GM19023 (cell line): Measurements from ENCODE around the gene HSPB9.

Experiments
- ATAC-seq: cut with Tn5 transposase; IDR thresholded peaks from one replicate; pipeline ENCODE4 v1.9.1; 2021; ENCODE audit warnings: mild to moderate bottlenecking, moderate library complexity; ENCODE audit not compliant: unreplicated experiment

HSPB9 gene

GRCh38 chr17:42098730-42099399 lies 23.7 kb upstream of the HSPB9 start:
- ATAC-seq: no peak

GRCh38 chr17:42101513-42102292 lies 20.9 kb upstream of the HSPB9 start:
- no peak for ATAC-seq

- ATAC-seq: no peak
Measured at GRCh38 chr17:42103221-42103954, 19.2 kb upstream of the HSPB9 start.

GRCh38 chr17:42104264-42104663 lies 18.3 kb upstream of the HSPB9 start:
- no peak for ATAC-seq

GRCh38 chr17:42106009-42106408 lies 16.6 kb upstream of the HSPB9 start:
- ATAC-seq: no peak

GRCh38 chr17:42107124-42107523 lies 15.5 kb upstream of the HSPB9 start:
- no peak for ATAC-seq

GRCh38 chr17:42107597-42108576 lies 14.7 kb upstream of the HSPB9 start:
- peak; percentile 51 for ATAC-seq

GRCh38 chr17:42109086-42109485 lies 13.5 kb upstream of the HSPB9 start:
- no peak for ATAC-seq

GRCh38 chr17:42110301-42111264 lies 12.0 kb upstream of the HSPB9 start:
- ATAC-seq: no peak

- ATAC-seq: no peak
Measured at GRCh38 chr17:42111265-42111636, 11.4 kb upstream of the HSPB9 start.

- no peak for ATAC-seq
Measured at GRCh38 chr17:42111871-42112551, 10.6 kb upstream of the HSPB9 start.

- peak; percentile 75 for ATAC-seq
Measured at GRCh38 chr17:42112552-42113176, 9.9 kb upstream of the HSPB9 start, which contains the start of gene DHX58. Gene DHX58 (minus strand): TSS chr17:42112714. CDS start chr17:42111892, 822 bp downstream.

- ATAC-seq: no peak
Measured at GRCh38 chr17:42113293-42114069, 9.1 kb upstream of the HSPB9 start.

GRCh38 chr17:42114118-42114517 lies 8.5 kb upstream of the HSPB9 start:
- no peak for ATAC-seq

- no peak for ATAC-seq
Measured at GRCh38 chr17:42116705-42117396, 5.8 kb upstream of the HSPB9 start.

- ATAC-seq: no peak
Measured at GRCh38 chr17:42117397-42118125, 5.0 kb upstream of the HSPB9 start.
